IPS-15b (cell line): ENCODE measurements around the gene CHST5.
A peak's percentile ranks its signal among the peaks of the same experiment; 100 is the strongest.
"Not testable (repeated sequence)": the region's sequence is repeated elsewhere in the genome, so short reads cannot be mapped to it uniquely, and the experiment has no call there.

Experiments used
- H3K27me3 ChIP-seq: one replicate; pipeline ENCODE4 v1.6.1; 2013; ENCODE audit warnings: low read length; ENCODE audit not compliant: control insufficient read depth, insufficient read depth
- H3K36me3 ChIP-seq: one replicate; pipeline ENCODE4 v1.6.1; 2013; ENCODE audit warnings: low read length; ENCODE audit not compliant: control insufficient read depth, insufficient read depth
- H3K4me1 ChIP-seq: one replicate; pipeline ENCODE4 v1.6.1; 2013; ENCODE audit warnings: mild to moderate bottlenecking, low read length; ENCODE audit not compliant: control insufficient read depth, insufficient read depth
- H3K4me3 ChIP-seq: one replicate; pipeline ENCODE4 v1.5.1; 2013; ENCODE audit warnings: low read depth, low read length
- H3K9ac ChIP-seq: one replicate; pipeline ENCODE4 v1.6.1; 2013; ENCODE audit warnings: low read depth, mild to moderate bottlenecking, low read length
- H3K9me3 ChIP-seq: one replicate; pipeline ENCODE4 v1.6.1; 2013; ENCODE audit warnings: mild to moderate bottlenecking, low read length; ENCODE audit not compliant: control insufficient read depth, insufficient read depth

Gene CHST5

GRCh38 chr16:75566040-75566757 lies 30.3 kb upstream of the CHST5 start, which contains the start of gene GABARAPL2:
Gene GABARAPL2, plus strand, starts transcription at chr16:75566379. Its CDS starts 108 bp downstream, at chr16:75566487.
- Histone ChIP-seq H3K9me3 (no peaks in the 10 kb centered on the region), H3K4me3 (peak within 1 kb of the TSS; percentile 71), H3K9ac (peak within 1 kb of the TSS; percentile 67)

GRCh38 chr16:75565640-75566039 lies 29.7 kb upstream of the CHST5 start:
- Histone ChIP-seq H3K4me1 (peaks cover 6% of the 10 kb centered on the region), H3K4me3 (peak overlapping the region; percentile 71), H3K9me3 (no peaks in the 10 kb centered on the region), H3K27me3 (no peaks in the 10 kb centered on the region), H3K36me3 (peaks cover 17% of the 10 kb centered on the region), H3K9ac (no peak overlapping the region)

More at GRCh38 chr16:75566040-75566757, 30.3 kb upstream of the CHST5 start, which contains the start of gene GABARAPL2:
- Histone ChIP-seq H3K36me3 (peaks cover 19% of the 10 kb centered on the region), H3K27me3 (no peaks in the 10 kb centered on the region), H3K4me1 (peaks cover 6% of the 10 kb centered on the region)

DNA sequence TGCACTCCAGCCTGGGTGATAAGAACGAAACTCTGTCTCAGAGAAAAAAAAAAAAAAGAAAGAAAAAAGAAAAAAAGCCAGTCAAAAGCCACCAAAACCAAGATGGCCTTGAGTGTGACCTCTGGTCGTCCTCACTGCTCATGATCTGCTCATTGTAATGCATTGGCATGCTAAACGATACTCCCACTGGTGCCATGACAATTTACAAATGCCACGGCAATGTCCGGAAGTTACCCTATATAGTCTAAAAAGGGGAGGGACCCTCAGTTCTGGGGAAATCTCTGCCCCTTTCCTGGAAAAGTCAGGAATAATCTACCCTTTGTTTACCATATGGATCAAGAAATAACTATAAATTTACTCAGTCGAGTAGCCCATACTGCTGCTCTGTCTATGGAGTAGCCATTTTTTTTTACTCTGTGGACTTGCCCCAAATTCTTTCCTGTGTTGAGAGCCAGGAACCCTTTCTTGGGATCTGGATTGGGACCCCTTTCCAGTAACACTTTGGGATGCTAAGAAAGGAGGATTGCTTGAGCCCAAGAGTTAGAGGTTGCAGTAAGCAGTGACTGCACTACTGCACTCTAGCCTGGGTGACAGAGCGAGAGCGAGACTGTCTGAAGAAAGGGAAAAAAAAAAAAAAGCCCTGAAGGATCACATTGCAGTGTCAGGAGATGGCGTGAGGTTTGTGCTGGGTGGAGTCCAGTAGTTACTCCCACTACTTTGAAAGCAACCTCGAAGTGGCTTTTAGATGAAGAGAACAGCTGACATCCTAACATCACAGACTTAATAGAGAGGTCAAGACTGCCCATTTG lies 23.9 kb upstream of the CHST5 start:
- Histone ChIP-seq H3K4me3 (no peak overlapping the region), H3K9me3 (no peaks in the 10 kb centered on the region), H3K9ac (no peak overlapping the region), H3K36me3 (no peaks in the 10 kb centered on the region), H3K4me1 (peaks cover 13% of the 10 kb centered on the region), H3K27me3 (peaks cover 4% of the 10 kb centered on the region)

GRCh38 chr16:75558846-75559401 lies 23.0 kb upstream of the CHST5 start:
- Histone ChIP-seq H3K9me3 (no peaks in the 10 kb centered on the region), H3K9ac (no peak overlapping the region), H3K36me3 (no peaks in the 10 kb centered on the region), H3K27me3 (peaks cover 4% of the 10 kb centered on the region), H3K4me1 (peaks cover 9% of the 10 kb centered on the region), H3K4me3 (no peak overlapping the region)

- no peaks in the 10 kb centered on the region for H3K9me3 ChIP-seq
- H3K4me1 ChIP-seq = peaks cover 7% of the 10 kb centered on the region
- H3K4me3 ChIP-seq = peak overlapping the region; percentile 85
- H3K36me3 ChIP-seq = no peaks in the 10 kb centered on the region
- H3K9ac ChIP-seq = no peak overlapping the region
- H3K27me3 ChIP-seq = peaks cover 4% of the 10 kb centered on the region
Measured at GRCh38 chr16:75556431-75556950, 20.6 kb upstream of the CHST5 start.

- Histone ChIP-seq H3K27me3 (peaks cover 4% of the 10 kb centered on the region), H3K9me3 (no peaks in the 10 kb centered on the region), H3K36me3 (no peaks in the 10 kb centered on the region), H3K4me1 (peaks cover 7% of the 10 kb centered on the region), H3K4me3 (peak within 1 kb of the TSS; percentile 85), H3K9ac (no peak within 1 kb of the TSS)
Measured at GRCh38 chr16:75555707-75556430, 20.0 kb upstream of the CHST5 start, which contains the start of gene TMEM231. Gene TMEM231, minus strand, starts transcription at chr16:75556252. Its CDS starts 43 bp downstream, at chr16:75556209.

- H3K9me3 ChIP-seq = no peaks in the 10 kb centered on the region
- peaks cover 4% of the 10 kb centered on the region for H3K27me3 ChIP-seq
- peak overlapping the region; percentile 85 for H3K4me3 ChIP-seq
- peaks cover 5% of the 10 kb centered on the region for H3K4me1 ChIP-seq
- H3K9ac ChIP-seq = no peak overlapping the region
- no peaks in the 10 kb centered on the region for H3K36me3 ChIP-seq
Measured at GRCh38 chr16:75555213-75555706, 19.4 kb upstream of the CHST5 start.

DNA sequence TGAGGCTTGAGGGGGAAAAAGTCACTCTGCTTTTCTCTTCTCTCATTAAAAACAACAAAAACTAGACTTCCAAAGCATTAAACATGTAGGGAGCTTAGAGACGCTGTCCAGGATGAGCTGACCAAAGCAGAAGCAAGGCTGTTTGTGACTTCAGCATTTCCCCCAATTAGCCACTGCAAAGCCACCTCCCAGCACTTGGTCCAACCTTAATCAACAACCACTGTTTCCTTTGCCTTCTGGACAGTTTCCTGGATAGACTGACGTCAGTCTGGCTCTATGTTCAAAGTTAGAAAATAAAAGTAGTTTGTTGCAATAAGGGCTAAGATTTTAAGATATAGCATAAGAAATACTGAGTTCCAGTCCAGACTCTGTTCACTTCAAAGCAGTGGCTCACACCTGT lies 17.0 kb upstream of the CHST5 start:
- no peaks in the 10 kb centered on the region for H3K4me1 ChIP-seq
- no peak overlapping the region for H3K4me3 ChIP-seq
- peaks cover 4% of the 10 kb centered on the region for H3K27me3 ChIP-seq
- no peaks in the 10 kb centered on the region for H3K36me3 ChIP-seq
- no peak overlapping the region for H3K9ac ChIP-seq
- H3K9me3 ChIP-seq = no peaks in the 10 kb centered on the region

GRCh38 chr16:75550211-75550662 lies 14.3 kb upstream of the CHST5 start:
- H3K4me3 ChIP-seq = no peak overlapping the region
- H3K27me3 ChIP-seq = no peaks in the 10 kb centered on the region
- no peaks in the 10 kb centered on the region for H3K4me1 ChIP-seq
- H3K36me3 ChIP-seq = no peaks in the 10 kb centered on the region
- H3K9me3 ChIP-seq = no peaks in the 10 kb centered on the region
- no peak overlapping the region for H3K9ac ChIP-seq

DNA sequence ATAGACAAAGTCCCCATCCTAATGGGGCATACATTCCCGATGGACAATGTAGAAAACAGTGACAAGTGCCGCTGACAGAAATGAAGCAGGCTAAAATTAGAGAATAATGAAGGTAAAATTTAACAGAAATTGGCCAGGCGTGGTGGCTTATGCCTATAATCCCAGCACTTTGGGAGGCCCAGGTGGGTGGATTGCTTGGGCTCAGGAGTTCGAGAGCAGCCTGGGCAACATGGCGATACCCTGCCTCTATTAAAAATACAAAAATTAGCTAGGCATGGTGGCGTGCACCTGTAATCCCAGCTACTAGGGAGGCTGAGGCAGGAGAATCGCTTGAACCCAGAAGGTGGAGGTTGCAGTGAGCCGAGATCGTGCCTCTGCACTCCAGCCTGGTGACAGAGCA lies 12.5 kb upstream of the CHST5 start:
- not testable (repeated sequence) for H3K9ac ChIP-seq, H3K9me3 ChIP-seq, H3K36me3 ChIP-seq, H3K27me3 ChIP-seq, H3K4me3 ChIP-seq, H3K4me1 ChIP-seq

DNA sequence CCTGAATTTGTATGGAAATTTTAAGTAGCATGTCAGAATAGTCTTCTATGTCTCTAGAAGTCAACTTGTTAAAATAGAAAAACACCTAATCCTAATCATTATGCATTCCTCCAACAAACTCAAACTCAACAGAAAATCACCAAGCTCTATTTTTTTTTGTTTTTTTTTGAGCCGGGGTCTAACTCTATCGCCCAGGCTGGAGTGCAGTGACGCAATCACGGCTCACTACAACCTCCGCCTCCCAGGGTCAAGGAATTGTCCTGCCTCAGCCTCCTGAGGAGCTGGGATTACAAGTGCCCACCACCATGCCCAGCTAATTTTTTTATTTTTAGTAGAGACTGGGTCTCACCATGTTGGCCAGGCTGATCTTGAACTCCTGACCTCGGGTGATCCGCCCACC lies 10.4 kb upstream of the CHST5 start:
- H3K9ac ChIP-seq = no peak overlapping the region
- no peaks in the 10 kb centered on the region for H3K4me1 ChIP-seq
- H3K4me3 ChIP-seq = no peak overlapping the region
- no peaks in the 10 kb centered on the region for H3K27me3 ChIP-seq
- no peaks in the 10 kb centered on the region for H3K36me3 ChIP-seq
- no peaks in the 10 kb centered on the region for H3K9me3 ChIP-seq
